ENCODE results near the gene ZDHHC5.

GRCh38 chr11:57662893-57663292 is 5.0 kb upstream of the ZDHHC5 start:
- TF ChIP-seq REST (IDR thresholded peaks at IDR 0.05), result no peak
- TF ChIP-seq RFX5 (IDR thresholded peaks at IDR 0.05), result no peak
- TF ChIP-seq CTCF (IDR thresholded peaks at IDR 0.05), result no peak
- no peak for TF ChIP-seq MAX (IDR thresholded peaks at IDR 0.05)
- no peak for TF ChIP-seq EP300 (IDR thresholded peaks at IDR 0.05)
- TF ChIP-seq POLR2A (IDR thresholded peaks at IDR 0.05; ENCODE audit: low read length), result no peak
- TF ChIP-seq MAFK (IDR thresholded peaks at IDR 0.05; ENCODE audit: partially characterized antibody), result no peak
